ENCODE results near the gene EQTN.

DNA sequence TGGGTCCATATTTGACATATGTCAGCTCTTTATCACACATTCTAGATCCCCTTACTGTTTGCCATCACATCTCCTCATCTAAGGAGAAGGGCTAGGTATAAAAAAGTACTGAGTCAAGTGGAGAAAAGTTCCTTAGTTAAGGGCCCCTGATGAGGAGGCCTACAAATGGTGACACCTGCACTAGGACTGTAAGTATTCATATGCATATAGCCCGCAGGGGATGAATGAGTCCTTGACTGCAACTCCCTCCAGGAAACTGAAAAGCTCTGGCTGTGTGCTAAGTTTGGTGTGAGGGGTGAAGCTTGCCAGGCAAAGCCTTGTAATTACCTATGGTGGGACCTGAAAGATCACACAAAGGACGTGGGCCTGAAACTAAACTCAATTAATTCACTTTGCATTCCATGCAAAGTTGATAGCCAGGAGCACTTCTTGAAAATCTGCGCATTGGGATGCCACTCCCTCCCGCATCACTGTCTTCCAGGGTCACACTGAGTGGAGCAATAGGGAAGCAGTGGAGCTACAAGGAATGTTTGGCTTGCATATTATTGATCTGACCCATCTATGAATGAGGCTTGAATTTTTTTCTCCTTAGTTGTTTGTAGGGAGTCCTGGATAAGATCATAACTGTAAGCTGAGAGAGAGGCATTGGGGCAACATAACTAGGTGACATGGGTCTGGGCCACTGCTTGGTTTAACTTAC lies 11.9 kb upstream of the EQTN start:
- no peak for TF ChIP-seq POLR2A (IDR thresholded peaks at IDR 0.05; ENCODE audit: low read depth, low read length)
- TF ChIP-seq TAF1 (IDR thresholded peaks at IDR 0.05; ENCODE audit: low read depth, low read length): no peak
- TF ChIP-seq PAX5 (IDR thresholded peaks at IDR 0.05; ENCODE audit: insufficient read depth, low read length, severe bottlenecking): no peak
- no peak for TF ChIP-seq POLR2AphosphoS5 (IDR thresholded peaks at IDR 0.05; ENCODE audit: low read depth, low read length)

Data from GM12891 (cell line).